ENCODE results near the gene EPHA5.

Gene EPHA5

GRCh38 chr4:65472531-65472930, 197.8 kb downstream of the EPHA5 start:
- DNase-seq: no peak

DNA sequence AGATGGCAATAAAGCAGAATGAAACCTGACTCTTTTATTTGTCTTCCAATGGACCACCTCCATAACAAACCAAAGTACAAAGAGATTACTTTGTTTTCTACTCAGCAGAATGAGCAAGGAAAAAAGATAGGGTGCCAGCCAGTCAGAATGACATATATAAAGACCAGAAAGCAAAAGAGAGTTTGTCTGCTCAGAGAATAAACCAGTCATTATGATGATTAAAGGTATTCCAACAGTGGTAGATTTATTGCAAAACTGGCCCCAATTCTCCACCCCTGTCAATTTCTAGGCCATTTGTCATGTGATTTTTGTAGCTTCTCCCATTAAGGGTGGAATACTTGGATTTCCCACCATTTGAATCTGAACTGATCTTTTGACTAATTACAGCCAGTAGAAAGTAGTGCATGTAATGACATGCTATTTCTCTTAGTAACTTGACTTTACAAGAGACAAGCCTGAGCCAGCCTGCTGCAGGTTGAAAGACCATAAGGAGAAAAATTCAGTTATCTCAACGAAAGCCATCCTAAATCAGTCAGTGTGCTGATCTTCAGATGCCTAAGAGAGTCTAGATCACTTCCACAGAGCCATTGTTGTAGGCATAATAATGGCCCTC, 203.1 kb downstream of the EPHA5 start:
- no peak for DNase-seq

DNA sequence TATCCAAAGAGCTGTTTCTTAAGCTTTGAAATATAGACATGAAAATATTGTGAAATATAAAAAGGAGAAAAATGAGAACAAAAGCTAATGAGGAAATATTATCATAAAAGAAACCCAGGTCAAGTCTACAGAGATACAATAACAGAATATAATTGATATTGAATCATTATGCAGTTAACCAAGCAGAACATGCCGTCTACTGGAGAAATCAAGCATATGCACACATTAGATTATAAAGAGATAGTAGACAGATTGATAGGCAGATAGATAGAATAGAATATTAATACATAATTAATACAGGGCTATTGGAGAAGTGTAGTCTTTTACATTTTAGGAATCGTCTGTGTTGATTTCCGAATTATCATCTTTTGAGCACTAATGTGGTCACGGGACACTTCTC, 208.5 kb downstream of the EPHA5 start:
- DNase-seq: no peak

DNA sequence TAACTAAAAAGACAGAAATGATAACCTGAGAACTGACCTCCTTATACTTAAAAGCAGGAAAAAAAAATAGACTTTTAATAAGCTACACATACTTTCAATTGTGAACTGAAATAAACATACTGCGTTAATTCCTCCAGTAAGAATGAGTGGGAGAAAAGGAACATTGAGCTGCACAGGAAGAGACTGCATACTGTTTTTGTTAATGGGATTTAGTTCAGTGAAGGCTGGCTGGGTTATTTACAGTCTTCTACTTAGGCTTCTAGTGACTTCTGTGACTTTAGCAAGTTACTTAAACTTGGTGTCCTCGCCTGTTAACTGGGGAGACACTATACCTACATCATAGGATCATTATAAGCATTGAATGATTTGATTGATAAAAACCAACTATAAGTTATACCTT, 213.3 kb downstream of the EPHA5 start:
- DNase-seq: no peak

GRCh38 chr4:65456579-65456978, 213.7 kb downstream of the EPHA5 start:
- no peak for DNase-seq

- no peak for DNase-seq
Measured at GRCh38 chr4:65453398-65453797, 216.9 kb downstream of the EPHA5 start.

- no peak for DNase-seq
Measured at GRCh38 chr4:65450899-65451298, 219.4 kb downstream of the EPHA5 start.

GRCh38 chr4:65437102-65437501, 233.2 kb downstream of the EPHA5 start:
- no peak for DNase-seq

- DNase-seq: no peak
Measured at GRCh38 chr4:65422109-65422508, 248.2 kb downstream of the EPHA5 start.

- DNase-seq: no peak
Measured at GRCh38 chr4:65420036-65420435, 250.3 kb downstream of the EPHA5 start.

GRCh38 chr4:65416891-65417290, 253.4 kb downstream of the EPHA5 start:
- DNase-seq: no peak

DNA sequence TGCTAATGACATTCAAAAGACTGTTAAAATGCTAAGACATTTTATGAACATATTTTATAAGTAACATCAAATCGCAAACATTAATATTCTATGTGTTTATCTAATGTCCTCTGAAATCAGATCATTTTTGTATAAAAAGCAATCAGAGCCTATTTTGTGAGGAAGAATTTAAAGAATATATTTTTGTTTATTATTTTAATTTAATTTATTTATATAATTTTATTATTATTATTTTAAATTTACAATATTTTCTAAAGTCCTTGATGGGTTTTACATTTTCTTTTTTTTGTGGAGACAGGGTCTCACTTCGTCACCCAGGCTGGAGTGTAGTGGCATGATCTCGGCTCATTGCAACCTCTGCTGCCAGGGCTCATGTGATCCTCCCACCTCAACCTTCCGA, 262.8 kb downstream of the EPHA5 start:
- no peak for DNase-seq

GRCh38 chr4:65401083-65401482, 269.2 kb downstream of the EPHA5 start:
- no peak for DNase-seq

DNA sequence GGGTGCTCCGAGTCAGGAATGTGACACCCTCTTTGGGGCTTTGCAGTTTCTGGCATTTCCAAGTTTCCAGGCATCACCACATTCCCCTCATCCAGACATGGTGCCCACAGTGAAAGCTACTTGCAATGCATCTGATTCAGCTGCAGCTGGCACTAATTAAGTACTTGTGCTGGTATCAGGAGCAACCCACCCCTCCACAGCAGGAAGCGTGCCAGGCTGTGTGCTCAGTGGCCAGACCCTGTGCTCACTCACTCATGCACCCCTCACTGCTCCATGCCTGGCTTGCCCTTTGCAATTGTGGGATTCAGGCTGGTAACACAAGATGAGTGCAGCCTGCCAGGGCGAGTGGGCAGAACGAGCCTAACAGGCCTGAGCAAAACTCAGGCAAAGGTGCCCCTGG, 271.2 kb downstream of the EPHA5 start:
- DNase-seq: no peak

- no peak for DNase-seq
Measured at GRCh38 chr4:65393078-65393477, 277.2 kb downstream of the EPHA5 start.

- DNase-seq: no peak
Measured at GRCh38 chr4:65392488-65392887, 277.8 kb downstream of the EPHA5 start.

DNA sequence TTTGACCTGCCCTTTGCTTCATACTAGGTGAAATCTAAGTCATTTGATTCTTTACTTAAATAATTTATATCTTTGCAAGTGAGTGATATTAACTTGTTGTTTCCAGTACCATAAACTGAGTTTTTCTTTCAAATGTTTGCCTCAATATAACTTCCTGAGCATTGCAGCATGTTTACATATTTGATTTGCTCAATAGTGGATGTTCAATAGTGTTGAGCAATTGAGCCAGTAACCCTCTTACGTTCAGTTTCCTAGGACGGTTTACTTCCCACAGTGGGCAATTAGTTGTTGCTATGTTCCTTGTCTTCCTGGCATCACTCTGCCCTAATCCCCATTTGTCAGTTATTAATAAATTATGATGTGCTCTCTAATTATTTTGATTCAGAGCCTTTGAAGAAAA, 278.5 kb downstream of the EPHA5 start:
- no peak for DNase-seq

DNA sequence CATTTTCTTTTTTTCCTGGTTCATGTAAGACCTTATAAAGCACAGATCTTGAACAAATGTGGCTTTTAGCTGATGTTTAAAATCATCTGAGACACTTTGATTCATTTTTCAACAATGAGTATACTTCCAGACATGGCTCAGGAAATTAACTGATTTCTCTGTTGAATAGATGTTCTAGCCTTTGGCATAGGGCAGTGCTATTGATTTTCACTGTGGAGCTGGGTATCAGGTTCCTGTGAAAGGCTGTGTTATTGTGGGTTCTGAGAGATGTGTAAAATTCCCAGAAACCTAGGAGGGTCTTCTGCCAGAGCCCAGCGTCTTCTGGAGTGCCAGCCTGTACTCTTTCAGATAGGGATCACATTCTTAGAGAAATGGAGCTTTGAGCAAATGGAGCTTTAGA, 278.9 kb downstream of the EPHA5 start:
- DNase-seq: no peak

DNA sequence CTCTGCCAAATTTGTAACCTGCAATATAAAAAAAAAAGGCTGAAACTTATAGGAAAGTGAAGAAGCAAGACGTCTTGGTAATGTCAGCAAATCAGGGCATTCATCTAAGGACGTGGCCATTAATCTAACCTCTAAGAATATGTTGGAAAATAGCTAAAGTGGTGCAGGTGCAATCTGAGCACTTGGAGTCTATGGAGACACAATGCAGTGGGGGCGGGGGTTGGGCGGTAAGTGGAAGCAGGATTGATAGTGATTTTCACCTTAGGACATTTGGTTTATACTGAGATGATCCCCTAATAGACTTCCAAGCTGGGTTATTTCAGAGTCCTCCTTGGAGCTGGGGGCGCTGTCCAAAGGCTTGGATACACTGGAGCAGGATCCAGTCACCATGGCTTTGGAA, 283.4 kb downstream of the EPHA5 start:
- no peak for DNase-seq

DNA sequence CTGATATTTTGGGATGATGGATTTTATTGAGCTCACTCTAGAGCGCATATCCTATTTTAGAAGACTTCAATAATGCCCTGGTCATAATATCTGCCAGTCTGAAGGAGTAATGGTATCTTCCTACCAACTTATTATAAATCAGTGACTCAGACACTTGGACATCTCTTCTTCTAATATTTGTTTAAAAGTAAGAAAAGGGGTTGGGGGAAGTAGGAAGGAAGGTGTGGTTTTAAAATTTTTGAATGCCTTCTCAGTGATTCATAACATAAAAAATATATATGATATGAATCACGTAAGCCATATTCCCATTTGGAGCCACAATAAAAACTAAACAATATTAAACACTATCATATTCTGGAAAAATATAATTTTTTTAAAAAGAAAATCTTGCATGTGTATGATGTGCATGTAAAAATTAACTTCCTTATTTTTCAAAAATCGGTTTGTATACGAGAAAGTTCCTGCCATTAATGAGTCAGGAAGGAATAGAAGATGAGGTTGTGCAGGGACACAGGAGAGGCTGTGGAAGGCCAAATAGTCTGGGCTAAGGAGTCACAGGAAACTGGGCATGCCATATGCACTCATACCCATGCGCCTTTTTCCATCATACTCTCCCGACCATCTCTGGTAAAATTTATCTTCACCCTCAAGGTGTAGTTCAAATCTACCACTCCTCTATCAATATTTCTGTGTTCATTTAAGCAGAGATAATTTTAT, 286.5 kb downstream of the EPHA5 start:
- no peak for DNase-seq

DNA sequence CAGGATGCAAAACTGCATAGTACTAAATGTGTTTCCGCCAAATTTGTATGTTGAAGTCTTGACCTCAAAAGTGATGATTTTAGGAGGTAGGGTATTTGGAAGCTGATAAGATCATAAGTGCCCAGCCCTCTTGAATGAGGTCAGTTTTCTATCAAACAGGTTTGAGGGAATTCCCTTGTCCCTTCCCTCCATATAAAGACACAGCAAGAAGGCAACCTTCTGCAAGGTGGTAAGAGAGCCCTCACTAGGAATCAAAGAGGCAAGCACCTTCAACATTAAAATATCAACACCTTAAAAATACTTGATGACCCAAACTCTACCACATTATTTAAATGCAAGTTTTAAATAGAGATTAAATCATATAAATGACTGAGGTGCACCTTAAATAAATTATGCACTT, 288.6 kb downstream of the EPHA5 start:
- DNase-seq: no peak

- no peak for DNase-seq
Measured at GRCh38 chr4:65370709-65371108, 299.6 kb downstream of the EPHA5 start.

DNA sequence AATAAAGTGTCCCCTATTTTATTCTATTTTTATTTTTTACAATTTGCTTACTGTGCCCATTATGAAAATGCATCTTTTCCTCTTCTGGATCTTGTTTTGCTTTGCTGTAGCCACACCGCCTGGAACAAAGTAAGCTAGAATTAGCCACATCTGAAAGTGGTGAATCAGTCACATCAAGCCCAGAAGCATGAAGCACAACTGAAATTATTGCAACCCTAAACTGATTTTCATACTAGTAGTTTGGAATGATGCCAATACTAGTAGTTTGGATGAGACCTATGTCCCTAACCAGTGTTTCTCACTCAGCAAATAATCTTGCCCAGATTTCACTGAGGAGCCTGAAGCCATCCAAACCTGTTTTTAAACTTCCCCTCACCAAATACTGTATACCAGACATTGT, 303.0 kb downstream of the EPHA5 start:
- no peak for DNase-seq

DNA sequence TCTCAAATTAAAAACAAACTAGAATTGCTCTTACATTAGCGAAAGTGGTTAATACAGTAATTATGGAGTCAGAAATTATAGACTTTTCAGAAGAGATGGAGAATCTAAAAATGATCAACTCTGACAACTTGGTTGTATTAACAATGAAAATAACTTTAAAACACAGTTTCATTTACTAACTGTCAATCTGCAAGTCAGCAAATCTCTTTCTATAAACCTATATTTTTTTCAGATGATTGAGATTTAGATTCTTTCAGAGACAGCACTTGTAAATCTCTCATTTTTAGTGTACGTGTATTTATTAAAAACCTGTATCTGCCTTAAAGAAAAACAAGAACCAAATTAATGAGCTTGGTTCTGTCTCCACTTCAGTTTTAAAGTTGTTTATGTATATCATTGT, 311.4 kb downstream of the EPHA5 start:
- no peak for DNase-seq

GRCh38 chr4:65353098-65353497, 317.2 kb downstream of the EPHA5 start:
- DNase-seq: no peak
